ENCODE measurements around the gene LYRM4.

DNA sequence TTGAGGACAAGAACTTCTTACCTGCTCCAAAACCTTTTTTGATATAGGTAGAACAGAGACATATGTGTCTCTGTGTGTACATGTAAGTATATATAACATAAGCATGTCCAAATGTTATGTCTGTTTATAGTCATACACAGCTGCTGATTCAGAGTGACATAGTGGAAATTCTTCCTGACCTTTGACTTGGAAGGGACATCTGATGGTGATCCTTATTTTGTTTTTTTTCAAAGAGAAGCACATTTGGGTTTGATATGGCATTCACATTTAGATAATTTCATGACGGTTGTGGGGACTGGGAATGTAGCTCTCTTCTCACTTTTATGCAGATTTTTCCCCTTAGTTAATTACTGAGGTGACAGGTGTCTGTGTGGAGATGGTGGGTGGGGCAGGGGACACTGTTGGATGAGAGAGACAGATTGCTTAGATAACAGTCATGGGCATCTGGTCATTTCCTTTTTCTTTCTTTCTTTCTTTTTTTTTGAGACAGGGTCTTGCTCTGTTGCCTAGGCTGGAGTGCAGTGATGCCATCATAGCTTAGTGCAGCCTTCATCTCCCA is 39.5 kb upstream of the LYRM4 start:
- TF ChIP-seq, protein P1, sequence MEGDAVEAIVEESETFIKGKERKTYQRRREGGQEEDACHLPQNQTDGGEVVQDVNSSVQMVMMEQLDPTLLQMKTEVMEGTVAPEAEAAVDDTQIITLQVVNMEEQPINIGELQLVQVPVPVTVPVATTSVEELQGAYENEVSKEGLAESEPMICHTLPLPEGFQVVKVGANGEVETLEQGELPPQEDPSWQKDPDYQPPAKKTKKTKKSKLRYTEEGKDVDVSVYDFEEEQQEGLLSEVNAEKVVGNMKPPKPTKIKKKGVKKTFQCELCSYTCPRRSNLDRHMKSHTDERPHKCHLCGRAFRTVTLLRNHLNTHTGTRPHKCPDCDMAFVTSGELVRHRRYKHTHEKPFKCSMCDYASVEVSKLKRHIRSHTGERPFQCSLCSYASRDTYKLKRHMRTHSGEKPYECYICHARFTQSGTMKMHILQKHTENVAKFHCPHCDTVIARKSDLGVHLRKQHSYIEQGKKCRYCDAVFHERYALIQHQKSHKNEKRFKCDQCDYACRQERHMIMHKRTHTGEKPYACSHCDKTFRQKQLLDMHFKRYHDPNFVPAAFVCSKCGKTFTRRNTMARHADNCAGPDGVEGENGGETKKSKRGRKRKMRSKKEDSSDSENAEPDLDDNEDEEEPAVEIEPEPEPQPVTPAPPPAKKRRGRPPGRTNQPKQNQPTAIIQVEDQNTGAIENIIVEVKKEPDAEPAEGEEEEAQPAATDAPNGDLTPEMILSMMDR (conservative IDR thresholded peaks at IDR 0.05) = no peak
- no peak for TF ChIP-seq EZH2 (IDR thresholded peaks at IDR 0.05; ENCODE audit: low read depth)
